GM12865 (cell line): ENCODE data around the gene TOMM7.

Experiments
- DNase-seq: peaks from one replicate; pipeline ENCODE4 v3.0.0; 2010; ENCODE audit warnings: low read depth
- H3K4me3 ChIP-seq: 2 replicates; pipeline ENCODE4 v1.5.1; 2011; ENCODE audit warnings: mild to moderate bottlenecking, low read depth, low read length, control low read depth
- CTCF ChIP-seq: IDR thresholded peaks from 2 replicates; pipeline ENCODE4 v1.5.1; 2011; ENCODE audit warnings: low read length, control low read depth, low read depth, inconsistent platforms; ENCODE audit not compliant: insufficient read depth; ENCODE audit errors: missing control alignments

TOMM7 gene

GRCh38 chr7:22833957-22834356 is 11.3 kb upstream of the TOMM7 start:
- TF ChIP-seq CTCF = no peak

GRCh38 chr7:22833113-22833855 is 10.6 kb upstream of the TOMM7 start:
- TF ChIP-seq CTCF = no peak

More at GRCh38 chr7:22833957-22834356, 11.3 kb upstream of the TOMM7 start:
- no peak for DNase-seq
- no peak overlapping the region for H3K4me3 ChIP-seq

GRCh38 chr7:22832401-22832800 is 9.8 kb upstream of the TOMM7 start:
- H3K4me3 ChIP-seq = no peak overlapping the region
- no peak for TF ChIP-seq CTCF
- no peak for DNase-seq

More at GRCh38 chr7:22833113-22833855, 10.6 kb upstream of the TOMM7 start:
- DNase-seq = no peak
- no peak overlapping the region for H3K4me3 ChIP-seq

- DNase-seq = no peak
- H3K4me3 ChIP-seq = no peak overlapping the region
- TF ChIP-seq CTCF = no peak
Observed at GRCh38 chr7:22831602-22832305, 9.1 kb upstream of the TOMM7 start.

GRCh38 chr7:22827563-22827962 is 4.9 kb upstream of the TOMM7 start:
- no peak overlapping the region for H3K4me3 ChIP-seq
- no peak for TF ChIP-seq CTCF
- peak; percentile 19 for DNase-seq

GRCh38 chr7:22826593-22826992 is 3.9 kb upstream of the TOMM7 start:
- no peak for DNase-seq
- H3K4me3 ChIP-seq = no peak overlapping the region
- TF ChIP-seq CTCF = no peak
